BE2C (cell line): ENCODE results near the gene TPM1.

ENCODE experiments used
- DNase-seq: peaks from one replicate; pipeline ENCODE4 v3.0.0-alpha.2; 2020
- H3K27me3 ChIP-seq: fragments of 250-450 bp; sonication (Bioruptor Pico); 2 replicates; pipeline ENCODE4 v1.5.1; 2020; ENCODE audit warnings: mild to moderate bottlenecking
- H3K36me3 ChIP-seq: fragments of 250-450 bp; sonication (Bioruptor Pico); 2 replicates; pipeline ENCODE4 v1.5.1; 2020; ENCODE audit warnings: mild to moderate bottlenecking
- H3K4me1 ChIP-seq: fragments of 250-450 bp; sonication (Bioruptor Pico); 2 replicates; pipeline ENCODE4 v1.5.1; 2020
- H3K4me3 ChIP-seq: 2 replicates; pipeline ENCODE4 v1.5.1; 2011; ENCODE audit warnings: low read depth, low read length
- H3K9me3 ChIP-seq: fragments of 250-450 bp; sonication (Bioruptor Pico); 2 replicates; pipeline ENCODE4 v1.5.1; 2020
- TF ChIP-seq, protein P1 (sequence below): IDR thresholded peaks from 2 replicates; pipeline ENCODE4 v1.5.1; 2012; ENCODE audit warnings: mild to moderate bottlenecking, low read depth, low read length

The TPM1 gene

DNA sequence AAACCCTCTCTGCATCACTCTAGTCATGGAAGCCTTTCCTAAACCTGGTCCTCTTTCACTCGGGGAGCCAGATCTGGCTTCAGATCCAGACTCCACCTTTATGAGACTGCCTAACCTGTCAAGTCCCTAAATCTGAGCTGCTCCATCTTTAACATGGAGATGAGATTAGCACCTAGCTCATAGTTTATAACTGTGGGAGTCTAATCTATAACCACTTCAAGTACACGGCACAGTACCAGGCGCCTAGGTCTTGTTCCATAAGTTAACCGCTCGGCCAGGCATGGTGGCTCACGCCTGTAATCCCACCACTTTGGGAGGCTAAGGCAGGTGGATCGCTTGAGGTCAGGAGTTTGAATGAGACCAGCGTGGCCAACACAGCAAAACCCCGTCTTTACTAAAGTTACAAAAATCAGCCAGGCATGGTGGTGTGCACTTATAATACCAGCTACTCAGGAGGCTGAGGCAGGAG is 30.3 kb downstream of the TPM1 start:
- Histone ChIP-seq H3K4me3 (no peak overlapping the region), H3K36me3 (peaks cover 34% of the 10 kb centered on the region), H3K27me3 (no peaks in the 10 kb centered on the region), H3K9me3 (no peaks in the 10 kb centered on the region), H3K4me1 (peaks cover 7% of the 10 kb centered on the region; the same call in 1 of the 2 replicates)
- no peak for DNase-seq
- TF ChIP-seq, protein P1, sequence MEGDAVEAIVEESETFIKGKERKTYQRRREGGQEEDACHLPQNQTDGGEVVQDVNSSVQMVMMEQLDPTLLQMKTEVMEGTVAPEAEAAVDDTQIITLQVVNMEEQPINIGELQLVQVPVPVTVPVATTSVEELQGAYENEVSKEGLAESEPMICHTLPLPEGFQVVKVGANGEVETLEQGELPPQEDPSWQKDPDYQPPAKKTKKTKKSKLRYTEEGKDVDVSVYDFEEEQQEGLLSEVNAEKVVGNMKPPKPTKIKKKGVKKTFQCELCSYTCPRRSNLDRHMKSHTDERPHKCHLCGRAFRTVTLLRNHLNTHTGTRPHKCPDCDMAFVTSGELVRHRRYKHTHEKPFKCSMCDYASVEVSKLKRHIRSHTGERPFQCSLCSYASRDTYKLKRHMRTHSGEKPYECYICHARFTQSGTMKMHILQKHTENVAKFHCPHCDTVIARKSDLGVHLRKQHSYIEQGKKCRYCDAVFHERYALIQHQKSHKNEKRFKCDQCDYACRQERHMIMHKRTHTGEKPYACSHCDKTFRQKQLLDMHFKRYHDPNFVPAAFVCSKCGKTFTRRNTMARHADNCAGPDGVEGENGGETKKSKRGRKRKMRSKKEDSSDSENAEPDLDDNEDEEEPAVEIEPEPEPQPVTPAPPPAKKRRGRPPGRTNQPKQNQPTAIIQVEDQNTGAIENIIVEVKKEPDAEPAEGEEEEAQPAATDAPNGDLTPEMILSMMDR: no peak

GRCh38 chr15:63073497-63074172 is 31.1 kb downstream of the TPM1 start:
- Histone ChIP-seq H3K27me3 (no peaks in the 10 kb centered on the region), H3K4me3 (no peak overlapping the region), H3K9me3 (no peaks in the 10 kb centered on the region), H3K4me1 (peaks cover 7% of the 10 kb centered on the region; the same call in 1 of the 2 replicates), H3K36me3 (peaks cover 26% of the 10 kb centered on the region)
- TF ChIP-seq, protein P1: no peak
- no peak for DNase-seq

GRCh38 chr15:63075015-63075983 is 32.8 kb downstream of the TPM1 start:
- peaks cover 7% of the 10 kb centered on the region; the same call in 1 of the 2 replicates for H3K4me1 ChIP-seq
- peaks cover 14% of the 10 kb centered on the region for H3K36me3 ChIP-seq
- TF ChIP-seq, protein P1: no peak
- H3K9me3 ChIP-seq: no peaks in the 10 kb centered on the region
- no peak for DNase-seq
- no peak overlapping the region for H3K4me3 ChIP-seq
- H3K27me3 ChIP-seq: no peaks in the 10 kb centered on the region

GRCh38 chr15:63075984-63076713 is 33.6 kb downstream of the TPM1 start:
- Histone ChIP-seq H3K27me3 (no peaks in the 10 kb centered on the region), H3K36me3 (peaks cover 6% of the 10 kb centered on the region), H3K4me3 (no peak overlapping the region), H3K9me3 (no peaks in the 10 kb centered on the region), H3K4me1 (peaks cover 7% of the 10 kb centered on the region; the same call in 1 of the 2 replicates)
- DNase-seq: no peak
- TF ChIP-seq, protein P1: no peak

- H3K9me3 ChIP-seq: no peaks in the 10 kb centered on the region
- TF ChIP-seq, protein P1: no peak
- DNase-seq: no peak
- peaks cover 7% of the 10 kb centered on the region; the same call in 1 of the 2 replicates for H3K4me1 ChIP-seq
- H3K27me3 ChIP-seq: no peaks in the 10 kb centered on the region
- no peak overlapping the region for H3K4me3 ChIP-seq
- H3K36me3 ChIP-seq: peaks cover 2% of the 10 kb centered on the region; the same call in 1 of the 2 replicates
Observed at GRCh38 chr15:63076714-63077046, 34.1 kb downstream of the TPM1 start.
